GM10266 (cell line): ENCODE data around the gene PRDX3.
"Not testable (repeated sequence)": the region's sequence is repeated elsewhere in the genome, so short reads cannot be mapped to it uniquely, and the experiment has no call there.

Source experiments
- DNase-seq: peaks from one replicate; pipeline ENCODE4 v3.0.0; 2012; ENCODE audit errors: extremely low spot score
- CTCF ChIP-seq: IDR thresholded peaks from 2 replicates; pipeline ENCODE4 v1.5.1; 2012; ENCODE audit warnings: mild to moderate bottlenecking, low read depth; ENCODE audit not compliant: control insufficient read depth, insufficient read depth; ENCODE audit errors: missing control alignments

PRDX3 gene

DNA sequence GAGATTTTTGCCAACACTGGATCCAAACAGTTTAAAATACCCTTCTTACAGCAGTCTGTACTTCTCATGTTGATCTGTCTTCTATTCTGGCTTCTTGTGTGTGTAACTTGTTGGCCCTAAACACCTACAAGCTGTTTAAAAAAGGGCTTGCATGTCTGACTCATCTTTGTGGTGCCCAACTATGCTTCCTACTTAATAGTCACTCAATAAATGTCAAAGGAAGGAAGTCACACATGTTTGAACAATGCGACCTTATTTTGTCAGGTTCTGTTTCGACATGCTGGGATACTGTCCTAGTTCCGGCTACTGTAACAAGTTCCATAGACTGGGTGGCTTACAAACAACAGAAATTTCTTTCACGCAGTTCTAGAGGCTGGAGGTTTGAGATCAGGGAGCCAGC is 19.3 kb upstream of the PRDX3 start:
- no peak for TF ChIP-seq CTCF
- no peak for DNase-seq

GRCh38 chr10:119191881-119192280 is 13.3 kb upstream of the PRDX3 start:
- DNase-seq = no peak
- no peak for TF ChIP-seq CTCF

DNA sequence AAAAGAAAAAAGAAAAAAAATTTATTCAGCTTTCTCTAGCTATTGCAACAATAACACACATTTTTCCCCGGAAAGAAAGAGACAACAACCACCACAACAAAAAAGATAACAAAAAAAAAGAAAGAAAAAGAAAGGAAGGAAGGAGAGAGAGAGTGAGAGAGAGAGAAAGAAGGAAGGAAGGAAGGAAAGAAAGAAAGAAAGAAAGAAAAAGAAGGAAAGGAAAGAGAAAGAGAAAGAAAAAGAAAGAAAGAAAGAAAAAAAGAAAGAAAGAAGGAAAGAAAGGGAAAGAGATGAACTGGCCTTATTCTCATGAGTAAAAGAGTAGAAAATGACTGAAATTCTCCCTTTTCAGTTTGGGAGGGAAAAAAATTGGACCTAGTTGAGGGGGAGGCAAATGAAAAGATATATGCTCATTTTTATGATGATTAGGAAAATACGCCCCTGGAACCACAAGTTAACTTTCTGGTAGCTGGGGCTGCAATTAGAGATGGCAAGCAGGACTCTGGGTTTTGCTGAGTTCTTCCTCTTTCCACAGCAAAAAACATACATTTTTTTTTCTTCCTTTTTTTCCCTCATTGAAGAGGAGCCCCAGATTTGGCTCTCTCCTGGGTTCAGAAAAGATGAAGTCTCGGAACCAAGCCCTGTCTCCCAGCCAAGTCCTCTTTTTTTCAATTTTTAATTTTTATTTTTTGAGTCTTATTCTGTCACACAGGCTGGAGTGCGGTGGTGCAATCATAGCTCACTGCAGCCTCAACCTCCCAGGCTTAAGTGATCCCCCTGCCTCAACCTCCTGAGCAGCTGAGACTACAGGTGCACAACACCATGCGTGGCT is 12.6 kb upstream of the PRDX3 start:
- no peak for TF ChIP-seq CTCF
- no peak for DNase-seq

DNA sequence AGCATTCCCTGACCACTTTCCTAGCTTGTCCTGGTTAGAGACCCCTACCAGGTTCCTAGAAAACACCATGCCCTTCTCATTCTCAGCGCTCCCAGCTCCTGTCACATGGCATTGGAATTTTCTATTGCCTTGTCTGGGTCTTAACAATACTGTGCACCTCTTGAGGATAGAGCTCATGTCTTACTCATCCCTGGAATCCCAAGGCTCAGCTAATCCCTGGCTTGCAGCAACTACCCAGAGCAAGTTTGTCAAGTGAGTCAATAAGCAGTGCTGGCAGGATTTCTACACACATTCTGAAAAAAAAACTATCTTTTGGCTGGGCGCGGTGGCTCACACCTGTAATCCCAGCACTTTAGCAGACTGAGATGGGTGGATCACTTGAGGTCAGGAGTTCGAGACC is 11.7 kb upstream of the PRDX3 start:
- TF ChIP-seq CTCF = no peak
- DNase-seq = no peak

GRCh38 chr10:119189811-119190282 is 11.2 kb upstream of the PRDX3 start:
- TF ChIP-seq CTCF = no peak
- DNase-seq = peak; percentile 33

DNA sequence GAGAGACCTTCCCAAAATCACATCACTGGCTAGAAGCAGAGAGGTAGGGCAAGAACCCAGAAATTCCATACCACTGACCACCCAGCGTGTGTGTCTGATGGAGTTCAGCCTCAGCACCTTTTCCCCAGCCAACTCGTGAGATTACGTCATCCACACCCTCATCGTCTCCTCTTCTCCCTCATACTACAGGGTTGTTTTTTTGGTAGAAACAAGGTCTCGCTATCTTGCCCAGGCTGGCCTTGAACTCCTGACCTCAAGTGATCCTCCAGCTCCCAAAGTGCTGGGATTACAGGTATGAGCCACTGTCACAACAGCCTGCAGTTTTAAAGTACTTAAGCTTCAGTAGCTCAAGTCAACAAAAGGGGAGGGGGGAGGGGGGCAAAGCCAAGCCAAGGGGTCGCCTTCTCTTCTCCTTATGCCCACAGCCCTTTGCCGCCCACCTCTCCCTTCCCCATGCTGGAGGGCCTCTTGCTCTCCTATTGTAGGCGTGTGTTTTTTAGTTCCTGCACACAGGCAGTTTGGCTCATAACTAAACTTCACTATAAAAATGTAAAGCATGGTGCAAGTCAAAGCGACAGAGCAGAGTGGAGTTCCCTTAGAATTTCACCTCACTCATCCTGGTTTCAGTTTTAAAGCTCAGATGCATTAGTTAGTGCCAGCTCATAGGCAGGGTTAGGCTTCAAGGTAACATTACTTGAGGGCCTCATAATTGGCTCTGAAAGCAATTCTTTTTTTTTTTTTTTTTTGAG is 5.2 kb upstream of the PRDX3 start:
- no peak for TF ChIP-seq CTCF
- DNase-seq = no peak

DNA sequence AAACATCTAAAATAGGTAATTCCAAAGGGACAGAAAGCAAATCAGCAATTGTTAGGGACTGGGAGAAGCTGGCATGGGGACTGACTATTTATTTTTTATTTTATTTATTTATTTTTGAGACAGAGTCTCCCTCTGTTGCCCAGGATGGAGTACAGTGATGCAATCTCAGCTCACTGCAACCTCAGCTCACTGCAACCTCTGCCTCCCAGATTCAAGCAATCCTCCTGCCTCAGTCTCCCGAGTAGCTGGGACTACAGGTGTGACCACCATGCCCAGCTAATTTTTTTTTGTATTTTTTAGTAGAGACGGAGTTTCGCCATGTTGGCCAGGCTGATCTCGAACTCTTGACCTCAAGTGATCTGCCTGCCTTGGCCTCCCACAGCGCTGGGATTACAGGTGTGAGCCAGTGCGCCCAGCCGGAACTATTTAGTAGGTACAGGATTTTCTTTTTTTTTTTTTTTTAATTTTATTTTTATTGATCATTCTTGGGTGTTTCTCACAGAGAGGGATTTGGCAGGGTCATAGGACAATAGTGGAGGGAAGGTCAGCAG is 2.3 kb upstream of the PRDX3 start:
- DNase-seq = not testable (repeated sequence)
